ENCODE results near the gene UBAP2. TPM values are rescaled to one million over a fixed set of nuclear protein-coding genes. Genes with fewer than 3 reads are reported as not detected.

Gene UBAP2
- total RNA-seq, 4 donors from 2014 or later = 29.7 to 36.9 (median 34.3) TPM

DNA sequence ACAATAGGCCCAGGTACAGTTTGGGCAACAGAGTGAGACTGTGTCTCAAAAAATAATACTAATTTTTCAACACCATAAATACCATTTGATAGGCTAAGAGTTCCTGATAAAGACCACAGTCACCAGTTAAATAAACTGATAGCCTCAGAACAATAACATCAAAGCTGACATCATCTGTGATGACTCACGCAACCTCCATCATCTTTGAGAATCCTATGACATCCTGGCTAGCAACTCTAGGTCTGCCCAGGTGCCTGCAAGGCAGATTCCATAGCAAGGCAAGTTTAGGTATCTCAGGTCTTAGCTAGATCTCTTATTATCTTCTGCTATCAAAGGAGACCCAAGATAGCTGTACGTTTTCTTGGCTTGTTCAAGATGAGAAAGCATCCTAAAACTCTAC lies 30.5 kb upstream of the UBAP2 start:
- no peaks in the 10 kb centered on the region for H3K9me3 ChIP-seq
- no peak overlapping the region for H3K4me3 ChIP-seq
- no peaks in the 10 kb centered on the region for H3K36me3 ChIP-seq
- H3K27ac ChIP-seq = no peak overlapping the region
- WGBS, 2 donors = 92% methylated on average over 2 of the region's 2 CpGs
- no peak for DNase-seq (ENCODE audit: low spot score in 2 of 2)
- peaks cover 0 to 21% (median 14%) of the 10 kb centered on the region in 4 donors for H3K4me1 ChIP-seq
- H3K27me3 ChIP-seq = no peaks in the 10 kb centered on the region
- TF ChIP-seq, protein P1, sequence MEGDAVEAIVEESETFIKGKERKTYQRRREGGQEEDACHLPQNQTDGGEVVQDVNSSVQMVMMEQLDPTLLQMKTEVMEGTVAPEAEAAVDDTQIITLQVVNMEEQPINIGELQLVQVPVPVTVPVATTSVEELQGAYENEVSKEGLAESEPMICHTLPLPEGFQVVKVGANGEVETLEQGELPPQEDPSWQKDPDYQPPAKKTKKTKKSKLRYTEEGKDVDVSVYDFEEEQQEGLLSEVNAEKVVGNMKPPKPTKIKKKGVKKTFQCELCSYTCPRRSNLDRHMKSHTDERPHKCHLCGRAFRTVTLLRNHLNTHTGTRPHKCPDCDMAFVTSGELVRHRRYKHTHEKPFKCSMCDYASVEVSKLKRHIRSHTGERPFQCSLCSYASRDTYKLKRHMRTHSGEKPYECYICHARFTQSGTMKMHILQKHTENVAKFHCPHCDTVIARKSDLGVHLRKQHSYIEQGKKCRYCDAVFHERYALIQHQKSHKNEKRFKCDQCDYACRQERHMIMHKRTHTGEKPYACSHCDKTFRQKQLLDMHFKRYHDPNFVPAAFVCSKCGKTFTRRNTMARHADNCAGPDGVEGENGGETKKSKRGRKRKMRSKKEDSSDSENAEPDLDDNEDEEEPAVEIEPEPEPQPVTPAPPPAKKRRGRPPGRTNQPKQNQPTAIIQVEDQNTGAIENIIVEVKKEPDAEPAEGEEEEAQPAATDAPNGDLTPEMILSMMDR (IDR thresholded peaks at IDR 0.05) = no peak
- TF ChIP-seq EP300 (IDR thresholded peaks at IDR 0.05) (no peak), POLR2A (IDR thresholded peaks at IDR 0.05) (no peak)

DNA sequence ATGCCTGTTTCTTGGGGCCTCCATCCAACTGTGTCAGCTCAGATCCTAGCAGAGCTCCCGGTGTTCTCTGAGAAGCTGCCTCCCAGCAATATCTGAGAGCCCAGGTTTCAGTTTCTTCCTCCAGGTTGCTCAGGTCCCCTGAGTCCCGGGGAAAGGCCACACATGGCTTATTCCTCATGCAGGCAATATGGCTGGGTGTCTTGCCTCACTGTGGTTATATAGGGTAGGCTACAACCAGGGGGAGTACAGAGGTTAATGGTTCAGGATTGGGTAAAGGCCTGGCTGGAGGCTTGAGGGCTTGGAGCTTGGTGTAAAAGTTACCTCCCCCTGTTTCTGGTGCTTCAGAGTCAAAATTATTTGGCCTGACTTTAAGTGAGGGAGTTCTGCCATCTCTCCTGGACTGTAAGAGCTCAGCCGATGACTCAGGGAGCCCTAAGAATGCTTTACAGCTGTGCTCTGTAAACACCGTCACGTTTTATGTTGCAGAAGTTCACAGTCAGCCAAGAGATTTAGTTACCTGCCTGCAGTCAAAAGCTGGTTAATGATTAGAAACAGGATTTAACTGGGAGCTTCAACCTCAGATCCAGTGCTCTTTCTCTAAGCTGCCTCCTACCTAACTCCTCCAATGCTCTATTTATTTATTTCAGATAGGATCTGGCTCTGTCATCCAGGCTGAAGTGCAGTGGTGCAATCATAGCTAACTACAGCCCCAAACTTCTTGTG lies 24.3 kb upstream of the UBAP2 start:
- H3K27me3 ChIP-seq = no peaks in the 10 kb centered on the region
- no peaks in the 10 kb centered on the region for H3K36me3 ChIP-seq
- TF ChIP-seq POLR2A (IDR thresholded peaks at IDR 0.05) = no peak
- TF ChIP-seq, protein P1 (IDR thresholded peaks at IDR 0.05) = no peak
- no peak for TF ChIP-seq EP300 (IDR thresholded peaks at IDR 0.05)
- peaks cover 0 to 19% (median 0%) of the 10 kb centered on the region in 4 donors for H3K4me1 ChIP-seq
- peak overlapping the region in 1 of 4 donors; percentile 50 for H3K27ac ChIP-seq
- H3K9me3 ChIP-seq = no peaks in the 10 kb centered on the region
- no peak overlapping the region for H3K4me3 ChIP-seq
- DNase-seq (ENCODE audit: low spot score in 2 of 2) = no peak
- WGBS, 2 donors = 52 to 53% methylated on average over 5 of the region's 5 CpGs

DNA sequence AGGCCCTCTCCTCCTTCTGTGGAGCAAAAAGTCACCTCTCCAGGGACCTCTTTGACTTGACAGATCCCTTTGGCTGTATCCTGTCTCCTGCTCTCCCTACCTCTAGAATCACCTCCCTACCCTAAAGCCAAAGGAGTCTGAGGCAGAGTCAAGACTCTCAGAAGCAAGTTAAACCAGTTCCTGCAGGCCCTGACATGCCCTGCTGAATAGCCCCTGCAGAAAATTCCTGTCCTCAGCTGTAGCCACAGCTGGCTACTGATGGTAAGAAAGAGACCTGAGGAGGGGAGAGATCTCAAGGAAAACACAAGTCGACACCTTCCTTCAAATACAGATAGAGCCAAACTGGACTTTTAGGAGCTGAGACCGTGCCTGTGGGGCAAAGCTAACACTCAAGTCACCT lies 23.7 kb upstream of the UBAP2 start:
- TF ChIP-seq, protein P1 (IDR thresholded peaks at IDR 0.05) = no peak
- TF ChIP-seq POLR2A (IDR thresholded peaks at IDR 0.05) = no peak
- no peak for TF ChIP-seq EP300 (IDR thresholded peaks at IDR 0.05)
- Histone ChIP-seq H3K27ac (peak overlapping the region in 1 of 4 donors; percentile 50), H3K36me3 (no peaks in the 10 kb centered on the region), H3K9me3 (no peaks in the 10 kb centered on the region), H3K4me3 (no peak overlapping the region), H3K4me1 (peaks cover 0 to 19% (median 0%) of the 10 kb centered on the region in 4 donors), H3K27me3 (no peaks in the 10 kb centered on the region)
- no peak for DNase-seq (ENCODE audit: low spot score in 2 of 2)
- 88 to 91% methylated on average over 2 of the region's 2 CpGs for WGBS, 2 donors

DNA sequence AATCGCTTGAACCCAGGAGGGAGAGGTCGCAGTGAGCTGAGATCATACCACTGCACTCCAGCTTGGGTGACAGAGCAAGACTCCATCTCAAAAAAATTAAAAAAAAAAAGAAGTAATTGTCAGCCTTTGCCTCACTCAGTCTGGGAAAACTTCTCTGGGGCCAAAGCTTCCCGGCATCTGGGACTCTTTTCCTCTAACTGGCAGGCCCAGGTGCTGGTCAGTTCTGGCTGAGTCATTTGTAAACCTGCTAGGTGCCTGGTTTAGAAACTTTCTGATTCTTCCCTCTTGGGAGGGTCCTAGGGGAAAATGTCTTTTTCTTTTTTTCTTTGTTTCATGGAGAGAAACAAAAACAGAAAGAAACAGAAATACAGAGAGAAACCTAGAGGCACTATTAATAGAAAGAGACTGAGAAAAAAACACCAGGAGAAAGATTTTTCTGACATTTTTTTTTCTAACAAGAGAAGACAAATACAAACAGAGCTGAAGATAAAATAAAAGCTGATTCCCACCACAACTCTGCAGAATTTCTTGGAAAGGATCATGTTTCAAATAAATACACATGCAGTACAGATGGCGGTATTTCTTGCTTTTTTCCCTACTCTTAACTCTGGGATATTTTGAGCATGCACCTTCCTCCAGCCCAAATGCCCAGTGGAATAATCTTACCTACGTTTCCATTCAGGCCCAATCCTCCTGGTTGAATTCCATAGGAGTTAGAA lies 22.1 kb upstream of the UBAP2 start:
- peak overlapping the region in 1 of 4 donors; percentile 9 for H3K27ac ChIP-seq
- peaks cover 0 to 19% (median 0%) of the 10 kb centered on the region in 4 donors for H3K4me1 ChIP-seq
- H3K9me3 ChIP-seq = no peaks in the 10 kb centered on the region
- H3K27me3 ChIP-seq = no peaks in the 10 kb centered on the region
- WGBS, 2 donors = 66 to 69% methylated on average over 5 of the region's 5 CpGs
- no peaks in the 10 kb centered on the region for H3K36me3 ChIP-seq
- H3K4me3 ChIP-seq = no peak overlapping the region
- DNase-seq (ENCODE audit: low spot score in 2 of 2) = no peak
- TF ChIP-seq, protein P1 (IDR thresholded peaks at IDR 0.05) = no peak
- TF ChIP-seq POLR2A (IDR thresholded peaks at IDR 0.05) (no peak), EP300 (IDR thresholded peaks at IDR 0.05) (no peak)

DNA sequence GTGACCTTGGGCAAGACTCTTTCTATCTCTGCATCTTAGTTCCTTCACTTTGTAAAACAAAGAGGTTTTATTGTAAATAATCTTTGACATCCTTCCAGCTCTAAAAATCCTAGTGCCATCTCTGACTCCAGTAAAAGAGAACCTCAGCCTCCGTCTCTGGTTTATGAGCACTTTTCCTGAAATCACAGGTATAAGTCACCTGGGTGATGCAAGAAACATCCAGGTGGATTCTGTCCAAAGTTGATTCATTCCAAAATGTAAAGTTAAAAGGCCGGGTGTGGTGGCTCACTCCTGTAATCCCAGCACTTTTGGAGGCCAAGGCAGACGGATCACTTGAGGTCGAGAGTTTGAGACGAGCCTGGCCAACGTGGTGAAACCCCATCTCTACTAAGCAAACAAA lies 21.1 kb upstream of the UBAP2 start:
- H3K9me3 ChIP-seq = no peaks in the 10 kb centered on the region
- H3K4me1 ChIP-seq = peaks cover 0 to 19% (median 0%) of the 10 kb centered on the region in 4 donors
- WGBS, 2 donors = 89 to 92% methylated on average over 6 of the region's 6 CpGs
- TF ChIP-seq, protein P1 (IDR thresholded peaks at IDR 0.05) = no peak
- no peak for TF ChIP-seq EP300 (IDR thresholded peaks at IDR 0.05)
- TF ChIP-seq POLR2A (IDR thresholded peaks at IDR 0.05) = no peak
- H3K4me3 ChIP-seq = no peak overlapping the region
- H3K27ac ChIP-seq = no peak overlapping the region
- no peaks in the 10 kb centered on the region for H3K27me3 ChIP-seq
- no peaks in the 10 kb centered on the region for H3K36me3 ChIP-seq
- no peak for DNase-seq (ENCODE audit: low spot score in 2 of 2)

Data from tibial nerve (tissue), 4 donors.